CD14-positive monocyte (primary cell): ENCODE data around the gene NOX5. TPM values are rescaled to one million over a fixed set of nuclear protein-coding genes. Genes with fewer than 3 reads are reported as not detected.

ENCODE experiments used
- DNase-seq, 3 donors: peaks; one replicate each; pipeline ENCODE4 v3.0.0-alpha.2; 2011 to 2022
- H2AFZ ChIP-seq: 2 replicates; pipeline ENCODE4 v1.6.0; 2012; ENCODE audit warnings: mild to moderate bottlenecking, low read depth, low read length, inconsistent platforms; ENCODE audit not compliant: insufficient read depth, poor library complexity, severe bottlenecking
- H3K27ac ChIP-seq, 2 donors: 1 replicate in 1 of 2; 2 replicates in 1 of 2; pipeline ENCODE4 v1.5.1; 2012 to 2013; ENCODE audit warnings: low read length in 2 of 2, control low read depth in 1 of 2, inconsistent platforms in 1 of 2, low read depth in 1 of 2, mild to moderate bottlenecking in 1 of 2
- H3K27me3 ChIP-seq, 2 donors: one replicate each; pipeline versions ENCODE4 v1.6.0 to v1.6.1; 2011 to 2013; ENCODE audit warnings: low read length in 2 of 2; ENCODE audit not compliant: control insufficient read depth in 2 of 2, insufficient read depth in 2 of 2
- H3K36me3 ChIP-seq, 2 donors: replicated peaks in 1 of 2; 1 replicate in 1 of 2; 2 replicates in 1 of 2; pipeline versions ENCODE4 v1.5.1 to v1.6.1; 2012 to 2013; ENCODE audit warnings: low read length in 2 of 2, control low read depth in 1 of 2, inconsistent platforms in 1 of 2, mild to moderate bottlenecking in 1 of 2; ENCODE audit not compliant: insufficient read depth in 2 of 2, control insufficient read depth in 1 of 2
- H3K4me1 ChIP-seq, 2 donors: 1 replicate in 1 of 2; 2 replicates in 1 of 2; pipeline versions ENCODE4 v1.5.1 to v1.6.1; 2012 to 2013; ENCODE audit warnings: low read length in 2 of 2, control low read depth in 1 of 2, inconsistent platforms in 1 of 2, mild to moderate bottlenecking in 1 of 2, moderate library complexity in 1 of 2; ENCODE audit not compliant: insufficient read depth in 2 of 2, control insufficient read depth in 1 of 2
- H3K4me2 ChIP-seq: replicated peaks from 2 replicates; pipeline ENCODE3; 2012; ENCODE audit warnings: low read length, moderate library complexity, mild to moderate bottlenecking; ENCODE audit not compliant: poor library complexity, severe bottlenecking; ENCODE audit errors: extremely low read depth
- H3K4me3 ChIP-seq, 3 experiments: fragments of 200-600 bp in 1 of 3; sonication (generic) in 1 of 3; replicated peaks in 1 of 3; 1 replicate in 2 of 3; 2 replicates in 1 of 3; pipeline ENCODE4 v1.5.1; 2011 to 2013; ENCODE audit warnings: low read length in 3 of 3, mild to moderate bottlenecking in 3 of 3, control low read depth in 2 of 3, low read depth in 2 of 3, inconsistent platforms in 1 of 3, moderate library complexity in 1 of 3
- H3K79me2 ChIP-seq: 2 replicates; pipeline ENCODE4 v1.6.0; 2012; ENCODE audit warnings: mild to moderate bottlenecking, control low read depth, inconsistent platforms, low read length, moderate library complexity; ENCODE audit not compliant: insufficient read depth
- H3K9ac ChIP-seq: 2 replicates; pipeline ENCODE4 v1.6.0; 2017; ENCODE audit warnings: low read length, mild to moderate bottlenecking; ENCODE audit not compliant: insufficient read depth, poor library complexity, severe bottlenecking
- H3K9me3 ChIP-seq, 2 donors: replicated peaks in 1 of 2; 1 replicate in 1 of 2; 2 replicates in 1 of 2; pipeline versions ENCODE4 v1.5.1 to v1.6.1; 2012 to 2013; ENCODE audit warnings: low read length in 2 of 2, control low read depth in 1 of 2; ENCODE audit not compliant: control insufficient read depth in 1 of 2, insufficient read depth in 1 of 2
- H4K20me1 ChIP-seq: 2 replicates; pipeline ENCODE4 v1.6.0; 2012; ENCODE audit warnings: mild to moderate bottlenecking, low read length, control low read depth, moderate library complexity; ENCODE audit not compliant: insufficient read depth
- H3K27ac Mint-ChIP-seq, 7 donors: one replicate each; pipeline ENCODE4 v1.8.0; 2020; ENCODE audit warnings: mild to moderate bottlenecking in 7 of 7, mixed read lengths in 7 of 7, moderate library complexity in 6 of 7, inconsistent platforms in 2 of 7
- H3K27me3 Mint-ChIP-seq, 3 donors: one replicate each; pipeline ENCODE4 v1.8.0; 2021 to 2022; ENCODE audit warnings: low read depth in 3 of 3, mild to moderate bottlenecking in 3 of 3, mixed read lengths in 3 of 3, moderate library complexity in 3 of 3, inconsistent platforms in 1 of 3
- H3K36me3 Mint-ChIP-seq, 2 donors: one replicate each; pipeline ENCODE4 v1.8.0; 2020; ENCODE audit warnings: mixed read lengths in 2 of 2, inconsistent platforms in 1 of 2, mild to moderate bottlenecking in 1 of 2
- H3K4me1 Mint-ChIP-seq: one replicate; pipeline ENCODE4 v1.8.0; 2020; ENCODE audit warnings: mild to moderate bottlenecking, mixed read lengths
- H3K4me3 Mint-ChIP-seq, 2 donors: one replicate each; pipeline ENCODE4 v1.8.0; 2020; ENCODE audit warnings: mild to moderate bottlenecking in 2 of 2, mixed read lengths in 2 of 2, moderate library complexity in 1 of 2
- H3K9me3 Mint-ChIP-seq, 7 donors: one replicate each; pipeline ENCODE4 v1.8.0; 2020 to 2022; ENCODE audit warnings: mixed read lengths in 7 of 7, mild to moderate bottlenecking in 6 of 7, moderate library complexity in 6 of 7, inconsistent platforms in 2 of 7
- WGBS: methylation state at CpG from one replicate; pipeline ENCODE4 v1.1.5; 2013; ENCODE audit warnings: missing lambda C conversion rate; ENCODE audit not compliant: insufficient coverage; 5-methylcytosine and 5-hydroxymethylcytosine counted together
- intact Hi-C, 2 donors: fragments of 100-400 bp; cut with micrococcal nuclease; formaldehyde crosslinking; loops; one replicate each; pipeline versions ENCODE4 v1.15.0 to v1.15.1; 2023
- polyA plus RNA-seq, 3 donors: library from polyadenylated mRNA; depleted of rRNA in 1 of 3; unstranded in 2 of 3; stranded (reverse) in 1 of 3; fragments of 300-500 nt in 2 of 3; fragments of >200 nt in 1 of 3; fragmentation: Illumina TruSeq in 2 of 3; gene quantifications; 1 replicate in 2 of 3; 2 replicates in 1 of 3; pipeline ENCODE4 v1.2.3, GENCODE V29; 2012 to 2021
- TF ChIP-seq, protein P1 (sequence below): fragments of 200-600 bp; IDR thresholded peaks from one replicate; pipeline ENCODE4 v1.8.0; 2022; ENCODE audit warnings: antibody characterized with exemption, mild to moderate bottlenecking

The NOX5 gene
- polyA plus RNA-seq, 3 donors = not detected

DNA sequence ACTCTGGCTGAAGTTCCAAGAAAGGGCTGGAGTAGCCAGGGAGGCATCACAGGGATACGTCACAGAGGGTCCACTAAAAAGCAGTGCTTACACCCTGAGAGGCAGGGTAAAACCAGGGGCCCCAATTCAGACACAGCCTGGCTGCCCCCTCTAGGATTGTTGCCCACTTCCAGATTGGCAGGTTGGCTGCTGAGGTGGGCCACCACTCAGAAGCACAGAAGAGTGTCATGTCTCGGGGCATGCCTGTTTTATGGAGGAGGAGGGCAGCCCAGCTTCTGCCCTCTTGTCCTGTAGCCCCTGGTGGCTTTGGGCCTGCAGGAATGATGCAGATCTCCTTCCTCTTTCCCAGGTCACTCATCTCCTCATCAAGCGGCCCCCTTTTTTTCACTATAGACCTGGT lies 24.0 kb downstream of the NOX5 start:
- H3K4me3 Mint-ChIP-seq = no peak overlapping the region
- Histone ChIP-seq H3K4me1 (peaks cover 0 to 3% of the 10 kb centered on the region in 2 donors), H3K79me2 (no peaks in the 10 kb centered on the region), H3K9ac (no peak overlapping the region), H2AFZ (no peak overlapping the region), H3K27ac (no peak overlapping the region), H3K4me2 (no peak overlapping the region), H4K20me1 (no peaks in the 10 kb centered on the region), H3K27me3 (no peaks in the 10 kb centered on the region), H3K9me3 (no peaks in the 10 kb centered on the region), H3K4me3 (no peak overlapping the region), H3K36me3 (no peaks in the 10 kb centered on the region)
- peaks cover 0 to 4% (median 3%) of the 10 kb centered on the region in 3 donors for H3K27me3 Mint-ChIP-seq
- intact Hi-C loops = no loop called here
- TF ChIP-seq, protein P1, sequence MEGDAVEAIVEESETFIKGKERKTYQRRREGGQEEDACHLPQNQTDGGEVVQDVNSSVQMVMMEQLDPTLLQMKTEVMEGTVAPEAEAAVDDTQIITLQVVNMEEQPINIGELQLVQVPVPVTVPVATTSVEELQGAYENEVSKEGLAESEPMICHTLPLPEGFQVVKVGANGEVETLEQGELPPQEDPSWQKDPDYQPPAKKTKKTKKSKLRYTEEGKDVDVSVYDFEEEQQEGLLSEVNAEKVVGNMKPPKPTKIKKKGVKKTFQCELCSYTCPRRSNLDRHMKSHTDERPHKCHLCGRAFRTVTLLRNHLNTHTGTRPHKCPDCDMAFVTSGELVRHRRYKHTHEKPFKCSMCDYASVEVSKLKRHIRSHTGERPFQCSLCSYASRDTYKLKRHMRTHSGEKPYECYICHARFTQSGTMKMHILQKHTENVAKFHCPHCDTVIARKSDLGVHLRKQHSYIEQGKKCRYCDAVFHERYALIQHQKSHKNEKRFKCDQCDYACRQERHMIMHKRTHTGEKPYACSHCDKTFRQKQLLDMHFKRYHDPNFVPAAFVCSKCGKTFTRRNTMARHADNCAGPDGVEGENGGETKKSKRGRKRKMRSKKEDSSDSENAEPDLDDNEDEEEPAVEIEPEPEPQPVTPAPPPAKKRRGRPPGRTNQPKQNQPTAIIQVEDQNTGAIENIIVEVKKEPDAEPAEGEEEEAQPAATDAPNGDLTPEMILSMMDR = no peak
- DNase-seq = no peak
- H3K27ac Mint-ChIP-seq = peak overlapping the region in 1 of 7 donors; percentile 26
- WGBS = 97% methylated on average over 3 of the region's 3 CpGs
- H3K9me3 Mint-ChIP-seq = no peaks in the 10 kb centered on the region
- H3K4me1 Mint-ChIP-seq = peaks cover 3% of the 10 kb centered on the region
- H3K36me3 Mint-ChIP-seq = no peaks in the 10 kb centered on the region

DNA sequence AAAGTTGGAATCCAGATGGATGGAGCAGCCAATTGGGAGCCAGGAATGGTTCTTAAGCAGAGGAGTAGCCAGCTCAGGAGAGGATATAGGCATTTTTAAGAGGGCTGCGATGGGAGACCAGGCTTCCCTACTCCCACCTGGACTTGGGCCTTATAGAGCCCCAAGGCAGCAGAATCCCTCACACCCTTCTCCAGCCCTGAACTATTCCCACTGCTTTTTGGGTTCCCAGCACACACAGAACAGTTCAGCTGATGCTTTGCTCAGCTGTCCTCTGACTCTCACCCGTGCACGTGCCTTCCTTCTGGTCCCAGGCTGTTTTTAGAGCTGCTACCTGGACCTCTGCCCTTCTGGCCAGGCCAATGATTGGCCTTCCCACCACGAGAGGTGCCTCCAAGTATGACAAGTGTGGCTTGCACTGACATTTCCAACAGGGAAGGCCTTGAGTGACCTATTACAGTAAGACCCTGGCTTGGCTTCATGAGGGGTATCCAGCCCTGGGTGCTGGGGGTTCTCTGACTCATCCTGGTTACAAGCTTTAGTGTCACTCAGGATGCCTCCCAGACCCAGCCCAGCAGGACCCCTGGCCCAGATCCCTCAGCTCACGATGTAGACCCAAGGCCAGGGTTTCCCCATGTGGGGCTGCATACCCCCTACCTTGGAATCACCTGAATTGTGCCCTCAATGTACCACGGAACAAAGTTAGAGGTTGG lies 25.2 kb downstream of the NOX5 start:
- Mint-ChIP-seq H3K36me3 (no peaks in the 10 kb centered on the region), H3K4me3 (no peak overlapping the region), H3K4me1 (peaks cover 10% of the 10 kb centered on the region), H3K27me3 (peaks cover 0 to 4% (median 2%) of the 10 kb centered on the region in 3 donors), H3K9me3 (no peaks in the 10 kb centered on the region), H3K27ac (no peak overlapping the region)
- Histone ChIP-seq H3K27ac (no peak overlapping the region), H3K9me3 (no peaks in the 10 kb centered on the region), H4K20me1 (no peaks in the 10 kb centered on the region), H3K4me2 (no peak overlapping the region), H3K9ac (no peak overlapping the region), H3K4me1 (peaks cover 4 to 9% of the 10 kb centered on the region in 2 donors), H2AFZ (no peak overlapping the region), H3K4me3 (no peak overlapping the region), H3K27me3 (no peaks in the 10 kb centered on the region), H3K79me2 (no peaks in the 10 kb centered on the region), H3K36me3 (no peaks in the 10 kb centered on the region)
- TF ChIP-seq, protein P1 = no peak
- DNase-seq = no peak
- WGBS = 92% methylated on average over 3 of the region's 6 CpGs
- intact Hi-C loops = no loop called here
